GM19035 (cell line): ENCODE results near the gene LYRM4.

Experiments used
- ATAC-seq: cut with Tn5 transposase; IDR thresholded peaks from one replicate; pipeline ENCODE4 v1.9.1; 2021; ENCODE audit not compliant: unreplicated experiment

Gene LYRM4

DNA sequence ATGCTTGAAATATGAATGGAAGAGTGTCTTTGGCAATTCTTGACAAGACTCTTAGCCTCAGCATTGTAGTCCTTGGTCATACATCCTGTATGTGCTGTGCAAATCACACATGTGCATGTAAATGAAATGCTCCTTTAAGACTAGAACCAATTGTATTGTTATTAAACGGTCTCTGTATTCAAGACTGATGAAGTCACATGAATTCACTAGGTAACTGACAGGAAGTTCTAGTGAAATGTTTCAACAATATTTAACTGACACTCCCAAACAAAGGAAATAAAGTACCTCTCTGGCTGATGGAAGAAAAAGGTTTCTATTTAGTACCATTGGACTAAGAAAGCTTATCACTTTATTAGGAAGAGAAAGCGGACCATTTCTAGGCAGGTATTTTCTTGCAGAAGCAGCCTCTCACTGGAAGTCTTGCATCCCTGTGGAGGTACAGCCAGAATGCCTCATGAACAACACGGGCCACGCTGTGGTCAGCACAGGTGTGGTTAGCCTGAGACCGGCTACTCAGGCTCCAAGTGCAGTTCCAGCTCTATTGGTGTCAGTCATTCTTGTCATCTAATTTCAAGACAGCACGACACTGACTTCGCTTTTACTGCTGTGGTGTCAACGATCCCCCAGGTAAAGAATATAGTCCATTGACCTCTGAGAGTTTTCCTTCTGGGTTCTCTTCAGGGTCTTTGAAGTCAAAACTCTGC, 158.3 kb downstream of the LYRM4 start:
- ATAC-seq: no peak

DNA sequence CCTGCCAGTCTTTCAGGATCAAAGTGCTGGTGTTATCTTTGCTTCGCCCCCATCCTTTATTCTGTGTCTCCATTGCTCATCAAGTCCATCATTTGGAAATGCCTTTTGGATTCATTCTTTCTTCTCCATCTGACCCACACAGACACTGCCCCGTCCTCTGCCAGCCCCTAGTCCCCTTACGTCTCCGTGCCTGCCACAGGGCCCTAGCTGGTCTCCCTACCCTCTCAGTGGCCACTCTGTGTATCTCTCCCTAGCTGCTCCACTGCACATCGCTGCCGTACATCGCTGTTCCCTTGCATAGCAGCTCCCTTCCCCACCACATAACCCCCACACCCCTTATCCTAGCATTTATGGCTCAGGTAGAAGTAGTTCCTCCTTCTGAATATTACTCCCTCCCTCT, 159.9 kb downstream of the LYRM4 start:
- no peak for ATAC-seq

DNA sequence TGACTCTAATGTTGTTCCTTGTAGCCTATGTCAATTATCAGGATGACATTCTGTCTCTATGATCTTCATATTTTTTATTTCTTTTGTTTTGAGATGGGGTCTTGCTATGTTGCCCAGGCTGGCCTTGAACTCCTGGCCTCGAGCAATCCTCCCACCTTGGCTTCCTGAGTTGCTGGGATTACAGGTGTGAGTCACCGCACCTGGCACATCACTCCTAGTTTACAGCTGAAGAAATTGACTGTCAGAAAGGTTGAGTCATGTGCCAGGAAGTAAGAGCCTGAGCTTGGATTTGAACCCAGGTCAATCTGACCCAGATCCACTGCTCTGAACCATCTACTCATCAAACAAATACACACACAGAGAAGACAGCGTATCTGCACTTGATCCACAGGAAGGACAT, 161.2 kb downstream of the LYRM4 start:
- no peak for ATAC-seq

DNA sequence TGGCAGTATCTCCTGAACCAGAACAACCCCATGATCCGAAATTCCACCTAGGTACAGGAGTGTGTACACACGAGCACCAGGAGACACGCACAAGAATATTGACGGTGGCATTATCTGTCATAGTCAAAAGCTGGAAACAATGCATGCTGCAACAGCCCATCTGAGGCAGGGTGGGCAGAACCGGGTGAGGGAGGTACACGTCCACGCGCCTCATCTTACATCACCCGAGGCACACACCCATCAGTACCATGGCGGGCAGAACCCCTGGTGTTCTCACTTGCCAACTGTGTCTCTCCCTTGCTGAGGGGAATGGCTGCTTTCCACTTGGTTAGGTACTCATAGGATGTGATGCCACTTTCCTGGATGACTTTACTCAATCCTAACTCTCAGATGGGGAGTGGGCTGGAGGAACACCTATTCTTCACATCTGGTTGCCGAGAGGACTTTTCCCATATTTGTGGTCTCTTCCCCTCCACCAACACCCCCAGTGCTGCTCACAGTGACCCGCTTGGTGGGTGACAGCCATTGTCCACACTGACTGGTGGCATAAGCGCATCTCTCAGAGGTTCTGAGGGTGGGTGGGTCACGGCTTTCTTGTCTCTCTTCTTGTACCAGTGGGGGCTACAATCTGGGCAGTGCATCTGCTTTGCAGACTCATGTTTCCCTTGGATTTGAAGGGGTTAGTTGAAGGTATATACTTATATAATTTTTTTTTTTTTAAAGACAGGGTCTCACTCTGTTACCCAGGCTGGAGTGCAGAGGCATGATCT, 162.1 kb downstream of the LYRM4 start:
- no peak for ATAC-seq

DNA sequence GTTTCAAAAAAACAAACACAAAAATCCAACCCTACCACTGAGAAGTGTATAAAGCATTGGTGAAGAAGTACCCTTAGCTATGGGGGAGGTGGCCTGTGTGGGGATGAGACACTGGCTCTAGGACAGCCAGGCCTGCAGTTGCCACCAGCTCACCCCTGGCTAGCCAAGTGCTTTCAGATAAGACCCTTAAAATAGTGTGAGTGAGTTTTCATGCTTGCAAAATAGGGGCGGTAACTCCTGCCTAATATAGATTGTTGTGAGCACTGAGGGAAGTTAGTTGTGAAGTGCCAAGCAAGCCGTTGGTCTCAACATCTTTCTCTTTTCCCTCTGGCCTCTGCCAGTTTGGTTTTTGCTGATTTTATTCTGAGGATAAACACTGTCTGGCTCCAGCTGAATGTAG, 164.3 kb downstream of the LYRM4 start:
- ATAC-seq: no peak

DNA sequence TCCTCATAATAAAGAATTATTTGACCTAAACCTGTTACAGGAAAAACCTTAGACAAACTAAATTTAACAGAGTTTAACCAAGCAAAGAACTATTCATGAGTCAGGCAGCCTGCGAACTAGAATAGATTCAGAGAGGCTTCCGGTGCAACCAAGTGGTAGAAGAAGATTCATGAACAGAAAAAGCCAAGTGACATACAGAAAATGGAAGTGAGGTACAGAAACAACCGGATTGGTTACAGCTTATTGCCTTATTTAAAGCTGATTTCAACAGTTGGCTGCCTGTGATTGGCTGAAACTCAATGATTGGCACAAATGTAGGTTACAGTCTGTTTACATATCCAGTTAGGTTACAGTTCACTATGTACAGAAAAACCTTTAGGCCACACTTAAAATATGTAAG, 165.5 kb downstream of the LYRM4 start:
- ATAC-seq: peak; percentile 59

DNA sequence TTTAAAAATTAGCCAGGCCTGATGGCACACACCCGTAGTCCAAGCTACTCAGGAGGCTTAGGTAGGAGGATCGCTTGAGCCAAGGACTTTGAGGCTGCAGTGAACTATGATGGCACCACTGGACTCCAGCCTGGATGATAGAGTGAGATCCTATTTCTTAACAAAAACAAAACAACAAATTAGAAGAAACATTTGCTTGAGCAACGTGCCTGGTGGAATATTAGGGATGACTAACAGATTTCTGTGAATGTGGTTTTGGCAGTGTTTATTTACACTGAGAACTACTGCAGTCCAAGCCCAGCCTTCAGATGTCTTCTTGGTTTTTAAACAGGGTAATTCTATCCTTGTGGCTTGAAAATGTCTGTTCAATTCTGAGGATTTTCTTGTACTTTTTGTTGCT, 166.4 kb downstream of the LYRM4 start:
- no peak for ATAC-seq

DNA sequence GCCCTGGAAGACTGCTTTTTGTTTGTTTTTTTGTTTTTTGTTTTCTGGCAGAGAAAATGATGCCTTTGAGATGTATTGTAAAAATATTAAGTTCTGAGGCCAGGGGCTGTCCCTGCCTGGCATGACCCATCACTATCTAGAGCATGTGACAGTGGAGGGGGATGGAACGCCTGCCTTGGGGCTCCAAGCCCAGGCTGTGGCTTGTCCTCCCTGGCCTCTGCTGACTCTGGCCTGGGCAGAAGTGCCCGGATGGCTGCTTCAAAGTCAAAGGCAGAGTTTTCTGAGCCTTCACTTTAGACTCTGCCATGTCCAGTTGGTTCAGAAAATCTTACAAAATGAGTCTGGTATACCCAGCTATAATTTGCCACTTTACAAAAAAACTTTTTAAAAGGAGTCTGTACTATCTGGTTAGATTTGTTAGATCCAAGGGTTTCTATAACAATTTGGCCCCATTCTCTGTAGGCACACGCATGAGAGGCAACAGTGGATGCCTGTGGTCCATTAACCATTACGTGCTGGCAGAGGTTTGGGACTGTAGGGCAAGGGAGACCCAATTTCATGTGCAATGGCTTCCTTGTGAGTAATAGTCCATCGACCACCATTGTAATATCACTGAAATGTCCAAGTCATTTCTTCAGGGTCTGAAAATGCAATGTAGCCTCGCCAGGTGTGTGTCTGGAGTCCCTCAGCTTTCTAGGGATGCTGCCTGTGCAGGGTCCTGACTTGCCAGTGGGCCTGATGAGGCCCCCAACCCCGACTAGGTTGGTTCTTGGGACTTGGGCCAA, 167.3 kb downstream of the LYRM4 start:
- no peak for ATAC-seq

DNA sequence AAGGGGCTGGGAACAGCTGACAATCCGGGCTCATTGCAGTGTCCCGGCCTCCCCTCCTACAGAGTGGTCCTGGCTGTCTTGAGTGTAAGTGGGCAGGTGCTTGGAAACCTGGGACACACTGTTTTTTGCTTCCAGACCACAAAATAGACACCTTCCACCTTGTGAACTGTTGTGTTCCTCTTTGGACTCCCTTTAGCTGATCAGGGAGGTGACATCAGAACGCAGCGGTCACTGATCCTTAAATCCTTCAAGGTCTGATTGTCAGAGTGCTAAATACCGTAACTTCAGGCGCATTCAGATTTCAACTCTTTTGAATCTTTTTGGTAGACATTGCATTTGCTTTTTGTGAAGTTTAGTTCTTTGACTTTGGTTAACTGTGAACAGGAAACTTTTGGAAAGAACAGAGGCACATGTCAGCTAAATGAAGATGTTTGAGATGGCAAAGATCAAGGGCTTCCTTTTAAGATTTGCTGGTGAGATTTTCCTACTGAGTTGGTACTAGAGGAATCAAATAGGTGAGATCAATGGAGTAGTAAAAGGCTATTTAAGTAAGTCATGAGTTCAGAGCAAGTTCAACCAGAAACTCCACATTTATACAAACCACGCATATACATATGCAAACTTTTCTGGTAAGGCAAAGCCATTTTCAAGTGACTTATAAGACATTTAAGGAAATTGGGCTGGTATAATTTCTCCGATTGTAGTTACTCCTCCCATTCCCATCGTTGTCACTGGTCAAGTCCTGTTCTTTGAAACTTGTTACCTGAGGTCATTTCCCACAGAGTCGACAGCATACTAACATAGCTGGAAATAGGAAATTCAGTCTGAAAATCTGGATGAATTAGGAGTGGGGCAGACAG, 169.3 kb downstream of the LYRM4 start:
- ATAC-seq: no peak

DNA sequence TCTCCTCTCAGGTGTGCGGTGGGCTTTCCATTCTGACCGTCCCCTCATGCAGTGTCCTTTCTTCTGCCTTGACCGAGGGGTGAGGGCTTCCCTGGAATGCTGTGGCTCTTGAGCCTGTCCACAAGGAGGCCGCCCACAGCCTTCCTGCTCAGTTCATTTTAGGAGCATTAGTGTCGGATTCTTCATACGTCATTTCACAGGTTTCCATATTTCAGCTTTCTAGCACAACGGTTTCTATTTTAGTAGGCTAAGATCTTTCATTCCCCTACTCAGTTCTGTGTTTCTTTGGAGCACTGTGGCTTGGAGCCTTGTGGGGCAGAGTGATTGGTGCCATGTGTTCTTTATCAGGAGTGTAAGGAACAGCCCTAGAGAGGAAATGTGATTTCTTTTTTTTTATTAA, 170.1 kb downstream of the LYRM4 start:
- ATAC-seq: no peak

DNA sequence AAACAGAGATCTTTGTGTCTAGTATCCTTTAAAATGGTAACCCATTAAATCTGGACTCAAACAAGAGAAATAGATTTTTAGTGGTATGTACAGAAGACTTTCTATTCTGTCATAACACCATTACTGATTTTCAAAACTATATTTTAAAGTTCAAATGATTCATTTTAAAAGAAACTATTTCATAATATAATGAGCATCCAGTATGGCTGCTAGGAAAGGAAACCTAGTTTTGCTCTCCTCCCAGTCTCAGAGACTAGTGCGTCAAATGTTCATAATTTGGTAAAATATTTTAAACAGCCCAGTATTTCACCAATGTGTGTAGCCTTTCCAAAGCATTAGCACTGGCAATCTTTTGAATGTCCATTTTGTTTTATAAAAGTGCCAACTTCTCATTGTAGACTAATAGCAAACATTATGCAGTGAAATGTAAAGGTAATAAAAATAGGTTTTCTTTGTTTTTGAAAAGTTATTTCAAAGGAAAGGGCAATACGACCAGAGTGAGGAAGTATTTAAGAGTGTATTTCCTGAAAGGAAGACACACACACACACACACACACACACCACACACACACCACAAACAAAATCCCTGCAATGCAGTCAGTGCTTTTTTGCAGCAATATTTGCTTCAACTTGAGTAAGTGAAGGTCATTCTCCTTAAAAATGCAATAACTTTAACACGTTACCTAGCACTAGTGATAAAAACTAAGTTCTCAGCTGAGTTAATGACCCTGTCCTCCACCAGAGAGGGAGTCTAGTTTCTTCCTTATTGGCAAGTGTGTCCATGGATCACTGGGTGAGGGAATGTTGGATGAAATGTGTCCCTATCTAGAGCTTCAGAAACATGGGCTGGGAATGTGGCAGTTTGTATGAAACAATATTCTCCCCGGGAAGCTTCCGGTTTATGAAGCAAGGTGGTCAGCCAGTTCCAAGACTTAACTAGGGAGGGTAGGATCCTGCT, 171.0 kb downstream of the LYRM4 start:
- ATAC-seq: no peak

DNA sequence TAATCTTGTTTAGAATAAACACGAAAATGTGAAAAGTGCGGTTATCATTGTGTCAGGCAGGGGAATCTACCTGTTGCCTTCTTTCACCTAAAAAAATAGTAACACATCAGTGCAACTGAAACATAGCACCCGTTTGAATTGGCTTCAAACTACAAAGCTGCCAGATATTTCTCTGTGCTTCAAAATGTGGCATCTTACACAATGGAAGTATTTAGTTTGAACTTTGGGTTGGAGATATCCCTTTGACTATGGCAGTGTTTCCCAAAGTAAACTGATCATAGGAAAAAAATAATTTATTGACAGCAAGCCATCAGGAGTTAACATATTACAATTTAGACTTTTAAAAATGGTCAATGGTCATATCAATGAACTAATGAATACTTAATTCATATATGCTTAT, 172.0 kb downstream of the LYRM4 start:
- ATAC-seq: no peak

DNA sequence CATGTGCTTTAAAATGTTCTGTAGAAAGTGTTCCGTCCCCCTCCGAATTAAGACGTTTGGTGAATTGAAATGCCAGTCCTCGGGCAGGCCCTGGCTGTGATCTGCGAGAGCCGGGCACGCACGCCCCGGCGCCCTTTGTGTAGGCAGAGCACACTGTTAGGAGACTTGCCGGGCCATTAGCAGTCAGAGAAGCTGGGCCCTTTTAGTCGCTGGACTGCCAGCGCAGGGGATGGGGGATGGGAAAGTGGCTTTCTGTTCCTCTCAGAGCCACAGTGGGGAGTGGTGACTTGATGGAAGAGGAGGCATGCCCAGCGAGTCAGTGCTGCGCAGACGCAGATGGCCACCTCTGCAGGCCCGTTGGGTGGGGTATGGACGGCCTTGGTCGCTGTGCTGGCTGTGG, 173.4 kb downstream of the LYRM4 start:
- ATAC-seq: no peak

DNA sequence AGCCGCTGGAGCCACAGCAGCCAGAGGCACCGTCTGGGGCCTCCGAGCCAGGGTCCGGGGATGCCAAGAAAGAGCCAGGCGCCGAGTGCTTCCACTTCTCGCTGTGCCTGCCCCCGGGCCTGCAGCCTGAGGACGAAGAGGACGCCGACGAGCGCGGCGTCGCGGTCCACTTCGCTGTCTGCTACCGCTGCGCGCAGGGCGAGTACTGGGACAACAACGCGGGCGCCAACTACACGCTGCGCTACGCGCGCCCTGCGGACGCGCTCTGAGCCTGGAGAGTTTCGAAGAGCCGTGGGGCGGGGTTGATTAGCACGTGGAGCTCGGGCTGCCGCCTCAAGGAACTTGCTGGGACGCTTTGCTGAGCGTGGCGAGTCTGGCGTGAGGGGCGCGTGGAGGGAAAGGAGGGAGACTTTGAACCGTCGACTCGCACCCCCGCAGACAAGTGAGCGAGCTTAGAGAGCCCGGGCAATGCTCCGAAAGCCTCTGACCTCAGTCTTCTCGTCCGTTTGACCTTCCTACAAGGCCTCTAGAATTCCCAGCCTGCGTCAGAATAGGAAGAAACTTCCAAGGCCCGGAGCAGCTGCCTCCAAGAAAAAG, 174.4 kb downstream of the LYRM4 start:
- no peak for ATAC-seq

DNA sequence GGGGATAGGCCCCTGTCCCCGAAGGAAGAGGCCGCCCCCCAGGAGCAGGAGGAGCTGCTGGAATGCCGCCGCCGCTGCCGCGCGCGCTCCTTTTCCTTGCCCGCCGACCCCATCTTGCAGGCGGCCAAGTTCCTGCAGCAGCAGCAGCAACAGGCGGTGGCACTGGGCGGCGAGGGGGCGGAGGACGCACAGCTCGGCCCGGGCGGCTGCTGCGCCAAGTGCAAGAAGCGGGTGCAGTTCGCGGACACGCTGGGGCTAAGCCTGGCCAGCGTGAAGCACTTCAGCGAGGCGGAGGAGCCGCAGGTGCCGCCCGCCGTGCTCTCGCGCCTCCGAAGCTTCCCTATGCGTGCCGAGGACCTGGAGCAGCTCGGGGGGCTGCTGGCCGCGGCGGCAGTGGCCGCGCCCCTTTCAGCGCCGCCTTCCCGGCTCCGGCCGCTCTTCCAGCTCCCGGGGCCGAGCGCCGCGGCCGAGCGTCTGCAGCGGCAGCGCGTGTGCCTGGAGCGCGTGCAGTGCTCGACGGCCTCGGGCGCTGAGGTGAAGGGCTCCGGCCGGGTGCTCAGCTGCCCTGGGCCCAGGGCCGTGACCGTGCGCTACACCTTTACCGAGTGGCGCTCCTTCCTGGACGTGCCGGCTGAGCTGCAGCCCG, 175.0 kb downstream of the LYRM4 start:
- peak; percentile 46 for ATAC-seq

DNA sequence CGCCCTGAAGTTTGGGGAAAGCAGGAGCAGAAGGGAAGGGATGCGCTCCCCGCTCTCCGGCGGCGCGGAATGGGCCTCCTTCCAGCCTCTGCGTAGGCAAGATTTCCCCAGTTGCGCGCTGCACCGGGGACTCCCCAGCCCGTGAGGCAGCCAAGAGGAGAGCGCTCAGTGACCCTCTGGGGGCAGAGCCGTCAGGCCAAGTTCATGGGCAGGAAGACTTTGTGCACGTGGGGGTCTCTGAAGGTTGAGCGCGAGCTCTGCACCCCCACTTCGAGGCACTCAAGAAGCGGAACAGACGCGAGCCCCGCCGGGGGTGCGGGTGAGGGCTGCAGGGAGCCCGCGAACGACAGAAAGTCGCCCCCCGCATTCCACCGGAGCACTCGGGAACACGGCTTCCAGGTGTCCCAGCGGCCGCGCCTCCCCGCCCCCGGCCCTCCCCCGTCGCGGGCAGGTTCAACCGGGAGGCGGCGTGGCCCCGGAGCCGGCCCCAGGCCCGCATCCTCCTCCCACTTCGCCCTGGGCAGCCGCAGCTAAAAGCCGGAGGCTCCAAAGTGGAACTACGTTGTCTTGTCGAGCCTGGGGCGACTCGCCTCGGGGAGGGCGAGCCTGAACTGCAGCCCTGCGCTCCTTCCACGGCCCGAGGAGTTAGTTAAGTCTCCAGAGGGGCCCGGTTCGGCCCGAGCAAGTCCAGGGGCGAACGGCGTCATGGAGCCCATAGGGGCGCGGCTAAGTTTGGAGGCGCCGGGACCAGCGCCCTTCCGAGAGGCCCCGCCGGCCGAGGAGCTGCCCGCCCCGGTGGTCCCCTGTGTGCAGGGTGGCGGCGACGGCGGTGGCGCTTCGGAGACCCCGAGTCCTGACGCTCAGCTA, 175.7 kb downstream of the LYRM4 start, which contains the start of gene PPP1R3G:
Gene PPP1R3G (plus strand): TSS at position 561 of the 867 bp plus-strand sequence. CDS start 145 bp downstream, at position 706.
- peak; percentile 56 for ATAC-seq

DNA sequence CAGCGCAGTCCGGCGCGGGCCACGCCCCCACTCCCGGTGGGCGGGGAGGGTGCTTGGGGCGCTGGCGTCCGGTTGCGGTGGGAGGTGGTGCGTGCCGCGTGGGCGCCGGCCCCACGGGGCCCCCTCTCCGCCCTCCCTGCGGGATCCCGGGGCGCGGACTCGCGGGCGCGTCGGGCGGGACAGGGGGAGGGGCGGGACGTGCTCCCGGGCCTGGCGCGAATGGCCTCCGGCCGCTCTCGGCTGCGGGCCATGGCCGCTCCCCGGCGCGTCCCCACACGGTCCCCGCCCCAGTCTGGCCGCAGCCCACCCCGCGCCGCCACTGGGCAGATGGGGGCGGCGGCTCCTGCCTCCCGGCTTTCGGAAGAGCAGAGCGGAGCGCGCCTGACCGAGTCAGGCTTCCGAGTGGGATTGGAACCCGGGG, 176.4 kb downstream of the LYRM4 start:
- ATAC-seq: peak; percentile 23
